K562 (cell line): ENCODE measurements around the gene KLF1. TPM values are rescaled to one million over a fixed set of nuclear protein-coding genes. Genes with fewer than 3 reads are reported as not detected.

Source experiments
- BRF2 ChIP-seq: IDR thresholded peaks from 3 replicates; pipeline ENCODE4 v1.6.1; 2011; ENCODE audit warnings: borderline replicate concordance, mild to moderate bottlenecking; ENCODE audit not compliant: insufficient read length, insufficient read depth
- CREBBP ChIP-seq: IDR thresholded peaks from one replicate; pipeline ENCODE4 v1.6.1; 2012; ENCODE audit warnings: low read depth, mild to moderate bottlenecking, control low read depth, inconsistent platforms, low read length
- EP300 ChIP-seq: IDR thresholded peaks from 2 replicates; pipeline ENCODE4 v1.6.1; 2012; ENCODE audit warnings: low read length, improper control_type of control experiment
- GABPB1 ChIP-seq: sonication (generic); formaldehyde crosslinking; IDR thresholded peaks from 2 replicates; pipeline ENCODE4 v1.8.0; 2022; ENCODE audit warnings: mild to moderate bottlenecking, missing genetic modification reagents
- GTF2A2 ChIP-seq: IDR thresholded peaks from 2 replicates; pipeline ENCODE4 v1.6.1; 2016; ENCODE audit warnings: mild to moderate bottlenecking, missing genetic modification characterization, missing compliant biosample characterization
- HNRNPH1 ChIP-seq: fragments of 200-400 bp; formaldehyde crosslinking; optimal IDR thresholded peaks from 2 replicates; pipeline ENCODE3; 2017; ENCODE audit warnings: low read depth, mild to moderate bottlenecking, low read length, moderate library complexity
- MTA2 ChIP-seq: fragments of 450-650 bp; IDR thresholded peaks from 2 replicates; pipeline ENCODE4 v1.6.1; 2016; ENCODE audit warnings: low read depth
- NBN ChIP-seq: fragments of 450-650 bp; IDR thresholded peaks from 2 replicates; pipeline ENCODE4 v1.6.1; 2016; ENCODE audit warnings: low read depth, mild to moderate bottlenecking
- NCOA1 ChIP-seq: fragments of 450-650 bp; IDR thresholded peaks from 2 replicates; pipeline ENCODE4 v1.6.1; 2016; ENCODE audit warnings: low read depth
- NFIC ChIP-seq: fragments of 450-650 bp; IDR thresholded peaks from 2 replicates; pipeline ENCODE4 v1.6.1; 2017; ENCODE audit warnings: mild to moderate bottlenecking, inconsistent platforms
- NR2C2 ChIP-seq, 2 experiments: fragments of 200-800 bp in 1 of 2; sonication (Bioruptor generic) in 1 of 2; sonication (generic) in 1 of 2; formaldehyde crosslinking in 1 of 2; IDR thresholded peaks; 2 replicates each; pipeline versions ENCODE4 v1.6.1 to v1.8.0; 2016 to 2022; ENCODE audit warnings: mild to moderate bottlenecking in 1 of 2, missing compliant biosample characterization in 1 of 2, missing genetic modification characterization in 1 of 2, missing genetic modification reagents in 1 of 2
- NUFIP1 ChIP-seq: fragments of 450-650 bp; IDR thresholded peaks from 2 replicates; pipeline ENCODE4 v1.6.1; 2018; ENCODE audit not compliant: partially characterized antibody
- PHB2 ChIP-seq: fragments of 450-650 bp; IDR thresholded peaks from 2 replicates; pipeline ENCODE4 v1.6.1; 2017; ENCODE audit warnings: low read depth
- PREB ChIP-seq: sonication (generic); formaldehyde crosslinking; IDR thresholded peaks from 2 replicates; pipeline ENCODE4 v1.8.1; 2023; ENCODE audit warnings: mild to moderate bottlenecking, missing genetic modification reagents
- PRMT5 ChIP-seq: sonication (generic); formaldehyde crosslinking; IDR thresholded peaks from 2 replicates; pipeline ENCODE4 v1.5.0; 2020; ENCODE audit warnings: missing genetic modification reagents
- SIRT6 ChIP-seq: IDR thresholded peaks from one replicate; pipeline ENCODE4 v1.6.1; 2012; ENCODE audit warnings: low read depth, mild to moderate bottlenecking, control low read depth, inconsistent platforms, low read length, moderate library complexity
- TAF1 ChIP-seq: IDR thresholded peaks from 2 replicates; pipeline ENCODE4 v1.6.1; 2011; ENCODE audit warnings: mild to moderate bottlenecking, low read length, moderate library complexity; ENCODE audit not compliant: insufficient read depth, control insufficient read depth, severe bottlenecking; ENCODE audit errors: extremely low read depth
- ZKSCAN8 ChIP-seq: fragments of 200-800 bp; sonication (Bioruptor generic); IDR thresholded peaks from 2 replicates; pipeline ENCODE4 v1.6.1; 2016; ENCODE audit warnings: missing genetic modification characterization, missing compliant biosample characterization
- ZNF24 ChIP-seq: fragments of 450-650 bp; IDR thresholded peaks from 2 replicates; pipeline ENCODE4 v1.6.1; 2016
- ZNF384 ChIP-seq: IDR thresholded peaks from 2 replicates; pipeline ENCODE4 v1.6.1; 2012; ENCODE audit warnings: low read depth, low read length, improper control_type of control experiment
- ZSCAN32 ChIP-seq: fragments of 450-650 bp; formaldehyde crosslinking; IDR thresholded peaks from 2 replicates; pipeline ENCODE4 v1.4.0; 2020; ENCODE audit warnings: mild to moderate bottlenecking, moderate library complexity
- polyA plus RNA-seq, 8 experiments: library from polyadenylated mRNA; depleted of rRNA in 4 of 8; stranded (reverse) in 5 of 8; unstranded in 3 of 8; fragments of >200 nt; fragmentation: Nextera tagmentation in 2 of 8; fragmentation: Illumina TruSeq in 1 of 8; extraction: Ambion mirVana in 2 of 8; extraction: Trizol in 1 of 8; gene quantifications; 2 replicates each; pipeline versions ENCODE4 v1.2.1 to v1.2.3, GENCODE V29; 2011 to 2014; ENCODE audit warnings: inconsistent platforms in 1 of 8, missing spikeins in 1 of 8
- total RNA-seq, 7 experiments: library from RNA; depleted of rRNA in 6 of 7; stranded (reverse); fragments of >200 nt in 6 of 7; fragmentation: Illumina TruSeq in 2 of 7; extraction: Trizol in 2 of 7; gene quantifications; 2 replicates each; pipeline versions ENCODE4 v1.2.1 to v1.2.3, GENCODE V29; 2011 to 2021; ENCODE audit warnings: low replicate concordance in 1 of 7
- TF ChIP-seq, protein P1 (sequence below): fragments of 200-800 bp; sonication (Bioruptor generic); IDR thresholded peaks from 2 replicates; pipeline ENCODE4 v1.6.1; 2016; ENCODE audit warnings: missing genetic modification characterization, missing compliant biosample characterization

Gene KLF1
- total and polyA plus RNA-seq, 9 of the 15 experiments (the other 6 are each of a cell fraction or from before 2014, with no cell fraction given), result 8.4 to 163 (median 47.3) TPM

DNA sequence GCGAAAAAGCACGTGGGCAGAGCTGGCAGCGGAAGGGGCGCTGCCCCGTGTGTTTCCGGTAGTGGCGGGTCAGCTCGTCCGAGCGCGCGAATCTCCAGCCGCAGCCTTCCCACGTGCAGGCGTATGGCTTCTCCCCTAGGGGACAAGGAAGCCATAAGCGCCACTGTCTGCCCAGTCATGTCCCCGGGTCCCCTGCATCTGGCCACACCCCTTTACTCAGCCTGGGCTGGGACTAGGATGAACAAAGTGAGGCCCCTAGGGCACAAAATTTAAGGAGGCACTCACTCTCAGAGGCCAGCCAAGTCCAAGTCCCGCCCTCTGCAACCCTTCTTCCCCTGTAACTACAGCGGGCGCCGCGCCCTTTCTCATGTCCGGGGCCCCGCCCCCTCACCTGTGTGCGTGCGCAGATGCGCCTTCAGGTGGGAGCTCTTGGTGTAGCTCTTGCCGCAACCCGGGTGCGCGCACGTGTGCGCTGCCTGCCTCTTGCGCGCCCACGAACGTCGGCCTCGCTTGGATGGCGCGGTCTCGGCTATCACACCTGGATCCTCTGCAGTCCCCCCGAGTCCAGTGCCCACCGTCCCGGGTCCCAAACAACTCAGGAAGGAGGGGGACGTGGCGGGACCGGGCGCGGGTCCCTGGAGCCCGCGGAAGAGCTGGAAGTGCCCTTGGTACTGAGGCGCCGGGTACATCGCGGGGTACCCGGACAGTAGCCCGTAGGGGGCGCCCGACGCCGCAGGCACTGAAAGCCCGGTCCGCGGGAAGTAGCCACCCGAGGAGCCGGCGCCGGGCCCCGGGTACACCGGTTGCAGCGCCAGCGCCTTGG, 1.9 kb downstream of the KLF1 start (continued):
- TF ChIP-seq MTA2 (no peak; the same call in 1 of the 2 replicates), SIRT6 (no peak), CREBBP (no peak), GABPB1 (CRISPR knock-in tag) (peak; percentile 72; the same call in 1 of the 2 replicates), NR2C2 (CRISPR knock-in tag; IDR thresholded peaks at IDR 0.05) (peak; percentile 63; the same call in 1 of the 2 replicates), NR2C2 (tag; IDR thresholded peaks at IDR 0.05) (peak; percentile 41), EP300 (peak; percentile 32; the same call in 1 of the 2 replicates), HNRNPH1 (no peak), NFIC (peak; percentile 4; the same call in 1 of the 2 replicates), NCOA1 (peak; percentile 37), ZKSCAN8 (CRISPR knock-in tag) (peak; percentile 71; the same call in 1 of the 2 replicates), BRF2 (no peak), ZNF24 (no peak), TAF1 (peak; percentile 53), GTF2A2 (tag) (no peak), NBN (peak; percentile 49; the same call in 1 of the 2 replicates), ZNF384 (peak; percentile 8; the same call in 1 of the 2 replicates), NUFIP1 (no peak), PRMT5 (CRISPR knock-in tag) (no peak), PHB2 (no peak), ZSCAN32 (CRISPR knock-in tag) (no peak), PREB (CRISPR knock-in tag) (no peak)
- TF ChIP-seq, protein P1, sequence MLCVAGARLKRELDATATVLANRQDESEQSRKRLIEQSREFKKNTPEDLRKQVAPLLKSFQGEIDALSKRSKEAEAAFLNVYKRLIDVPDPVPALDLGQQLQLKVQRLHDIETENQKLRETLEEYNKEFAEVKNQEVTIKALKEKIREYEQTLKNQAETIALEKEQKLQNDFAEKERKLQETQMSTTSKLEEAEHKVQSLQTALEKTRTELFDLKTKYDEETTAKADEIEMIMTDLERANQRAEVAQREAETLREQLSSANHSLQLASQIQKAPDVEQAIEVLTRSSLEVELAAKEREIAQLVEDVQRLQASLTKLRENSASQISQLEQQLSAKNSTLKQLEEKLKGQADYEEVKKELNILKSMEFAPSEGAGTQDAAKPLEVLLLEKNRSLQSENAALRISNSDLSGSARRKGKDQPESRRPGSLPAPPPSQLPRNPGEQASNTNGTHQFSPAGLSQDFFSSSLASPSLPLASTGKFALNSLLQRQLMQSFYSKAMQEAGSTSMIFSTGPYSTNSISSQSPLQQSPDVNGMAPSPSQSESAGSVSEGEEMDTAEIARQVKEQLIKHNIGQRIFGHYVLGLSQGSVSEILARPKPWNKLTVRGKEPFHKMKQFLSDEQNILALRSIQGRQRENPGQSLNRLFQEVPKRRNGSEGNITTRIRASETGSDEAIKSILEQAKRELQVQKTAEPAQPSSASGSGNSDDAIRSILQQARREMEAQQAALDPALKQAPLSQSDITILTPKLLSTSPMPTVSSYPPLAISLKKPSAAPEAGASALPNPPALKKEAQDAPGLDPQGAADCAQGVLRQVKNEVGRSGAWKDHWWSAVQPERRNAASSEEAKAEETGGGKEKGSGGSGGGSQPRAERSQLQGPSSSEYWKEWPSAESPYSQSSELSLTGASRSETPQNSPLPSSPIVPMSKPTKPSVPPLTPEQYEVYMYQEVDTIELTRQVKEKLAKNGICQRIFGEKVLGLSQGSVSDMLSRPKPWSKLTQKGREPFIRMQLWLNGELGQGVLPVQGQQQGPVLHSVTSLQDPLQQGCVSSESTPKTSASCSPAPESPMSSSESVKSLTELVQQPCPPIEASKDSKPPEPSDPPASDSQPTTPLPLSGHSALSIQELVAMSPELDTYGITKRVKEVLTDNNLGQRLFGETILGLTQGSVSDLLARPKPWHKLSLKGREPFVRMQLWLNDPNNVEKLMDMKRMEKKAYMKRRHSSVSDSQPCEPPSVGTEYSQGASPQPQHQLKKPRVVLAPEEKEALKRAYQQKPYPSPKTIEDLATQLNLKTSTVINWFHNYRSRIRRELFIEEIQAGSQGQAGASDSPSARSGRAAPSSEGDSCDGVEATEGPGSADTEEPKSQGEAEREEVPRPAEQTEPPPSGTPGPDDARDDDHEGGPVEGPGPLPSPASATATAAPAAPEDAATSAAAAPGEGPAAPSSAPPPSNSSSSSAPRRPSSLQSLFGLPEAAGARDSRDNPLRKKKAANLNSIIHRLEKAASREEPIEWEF (CRISPR knock-in tag), result peak; percentile 82
